CD14-positive monocyte (primary cell): Measurements from ENCODE around the gene ANKRD49. TPM values are rescaled to one million over a fixed set of nuclear protein-coding genes. Genes with fewer than 3 reads are reported as not detected.

Source experiments
- DNase-seq, 3 donors: peaks; one replicate each; pipeline ENCODE4 v3.0.0-alpha.2; 2011 to 2022
- H2AFZ ChIP-seq: 2 replicates; pipeline ENCODE4 v1.6.0; 2012; ENCODE audit warnings: mild to moderate bottlenecking, low read depth, low read length, inconsistent platforms; ENCODE audit not compliant: insufficient read depth, poor library complexity, severe bottlenecking
- H3K27ac ChIP-seq, 2 donors: 1 replicate in 1 of 2; 2 replicates in 1 of 2; pipeline ENCODE4 v1.5.1; 2012 to 2013; ENCODE audit warnings: low read length in 2 of 2, control low read depth in 1 of 2, inconsistent platforms in 1 of 2, low read depth in 1 of 2, mild to moderate bottlenecking in 1 of 2
- H3K27me3 ChIP-seq, 2 donors: one replicate each; pipeline versions ENCODE4 v1.6.0 to v1.6.1; 2011 to 2013; ENCODE audit warnings: low read length in 2 of 2; ENCODE audit not compliant: control insufficient read depth in 2 of 2, insufficient read depth in 2 of 2
- H3K36me3 ChIP-seq, 2 donors: replicated peaks in 1 of 2; 1 replicate in 1 of 2; 2 replicates in 1 of 2; pipeline versions ENCODE4 v1.5.1 to v1.6.1; 2012 to 2013; ENCODE audit warnings: low read length in 2 of 2, control low read depth in 1 of 2, inconsistent platforms in 1 of 2, mild to moderate bottlenecking in 1 of 2; ENCODE audit not compliant: insufficient read depth in 2 of 2, control insufficient read depth in 1 of 2
- H3K4me1 ChIP-seq, 2 donors: 1 replicate in 1 of 2; 2 replicates in 1 of 2; pipeline versions ENCODE4 v1.5.1 to v1.6.1; 2012 to 2013; ENCODE audit warnings: low read length in 2 of 2, control low read depth in 1 of 2, inconsistent platforms in 1 of 2, mild to moderate bottlenecking in 1 of 2, moderate library complexity in 1 of 2; ENCODE audit not compliant: insufficient read depth in 2 of 2, control insufficient read depth in 1 of 2
- H3K4me2 ChIP-seq: replicated peaks from 2 replicates; pipeline ENCODE3; 2012; ENCODE audit warnings: low read length, moderate library complexity, mild to moderate bottlenecking; ENCODE audit not compliant: poor library complexity, severe bottlenecking; ENCODE audit errors: extremely low read depth
- H3K4me3 ChIP-seq, 3 experiments: fragments of 200-600 bp in 1 of 3; sonication (generic) in 1 of 3; replicated peaks in 1 of 3; 1 replicate in 2 of 3; 2 replicates in 1 of 3; pipeline ENCODE4 v1.5.1; 2011 to 2013; ENCODE audit warnings: low read length in 3 of 3, mild to moderate bottlenecking in 3 of 3, control low read depth in 2 of 3, low read depth in 2 of 3, inconsistent platforms in 1 of 3, moderate library complexity in 1 of 3
- H3K79me2 ChIP-seq: 2 replicates; pipeline ENCODE4 v1.6.0; 2012; ENCODE audit warnings: mild to moderate bottlenecking, control low read depth, inconsistent platforms, low read length, moderate library complexity; ENCODE audit not compliant: insufficient read depth
- H3K9ac ChIP-seq: 2 replicates; pipeline ENCODE4 v1.6.0; 2017; ENCODE audit warnings: low read length, mild to moderate bottlenecking; ENCODE audit not compliant: insufficient read depth, poor library complexity, severe bottlenecking
- H3K9me3 ChIP-seq, 2 donors: replicated peaks in 1 of 2; 1 replicate in 1 of 2; 2 replicates in 1 of 2; pipeline versions ENCODE4 v1.5.1 to v1.6.1; 2012 to 2013; ENCODE audit warnings: low read length in 2 of 2, control low read depth in 1 of 2; ENCODE audit not compliant: control insufficient read depth in 1 of 2, insufficient read depth in 1 of 2
- H4K20me1 ChIP-seq: 2 replicates; pipeline ENCODE4 v1.6.0; 2012; ENCODE audit warnings: mild to moderate bottlenecking, low read length, control low read depth, moderate library complexity; ENCODE audit not compliant: insufficient read depth
- H3K27ac Mint-ChIP-seq, 7 donors: one replicate each; pipeline ENCODE4 v1.8.0; 2020; ENCODE audit warnings: mild to moderate bottlenecking in 7 of 7, mixed read lengths in 7 of 7, moderate library complexity in 6 of 7, inconsistent platforms in 2 of 7
- H3K27me3 Mint-ChIP-seq, 3 donors: one replicate each; pipeline ENCODE4 v1.8.0; 2021 to 2022; ENCODE audit warnings: low read depth in 3 of 3, mild to moderate bottlenecking in 3 of 3, mixed read lengths in 3 of 3, moderate library complexity in 3 of 3, inconsistent platforms in 1 of 3
- H3K36me3 Mint-ChIP-seq, 2 donors: one replicate each; pipeline ENCODE4 v1.8.0; 2020; ENCODE audit warnings: mixed read lengths in 2 of 2, inconsistent platforms in 1 of 2, mild to moderate bottlenecking in 1 of 2
- H3K4me1 Mint-ChIP-seq: one replicate; pipeline ENCODE4 v1.8.0; 2020; ENCODE audit warnings: mild to moderate bottlenecking, mixed read lengths
- H3K4me3 Mint-ChIP-seq, 2 donors: one replicate each; pipeline ENCODE4 v1.8.0; 2020; ENCODE audit warnings: mild to moderate bottlenecking in 2 of 2, mixed read lengths in 2 of 2, moderate library complexity in 1 of 2
- H3K9me3 Mint-ChIP-seq, 7 donors: one replicate each; pipeline ENCODE4 v1.8.0; 2020 to 2022; ENCODE audit warnings: mixed read lengths in 7 of 7, mild to moderate bottlenecking in 6 of 7, moderate library complexity in 6 of 7, inconsistent platforms in 2 of 7
- whole genome bisulfite sequencing: methylation state at CpG from one replicate; pipeline ENCODE4 v1.1.5; 2013; ENCODE audit warnings: missing lambda C conversion rate; ENCODE audit not compliant: insufficient coverage; 5-methylcytosine and 5-hydroxymethylcytosine counted together
- intact Hi-C, 2 donors: fragments of 100-400 bp; cut with micrococcal nuclease; formaldehyde crosslinking; loops; one replicate each; pipeline versions ENCODE4 v1.15.0 to v1.15.1; 2023
- polyA plus RNA-seq, 3 donors: library from polyadenylated mRNA; depleted of rRNA in 1 of 3; unstranded in 2 of 3; stranded (reverse) in 1 of 3; fragments of 300-500 nt in 2 of 3; fragments of >200 nt in 1 of 3; fragmentation: Illumina TruSeq in 2 of 3; gene quantifications; 1 replicate in 2 of 3; 2 replicates in 1 of 3; pipeline ENCODE4 v1.2.3, GENCODE V29; 2012 to 2021
- TF ChIP-seq, protein P1 (sequence below): fragments of 200-600 bp; IDR thresholded peaks from one replicate; pipeline ENCODE4 v1.8.0; 2022; ENCODE audit warnings: antibody characterized with exemption, mild to moderate bottlenecking

Gene ANKRD49
- polyA plus RNA-seq, 3 donors = 12.0 to 13.1 (median 12.8) TPM

DNA sequence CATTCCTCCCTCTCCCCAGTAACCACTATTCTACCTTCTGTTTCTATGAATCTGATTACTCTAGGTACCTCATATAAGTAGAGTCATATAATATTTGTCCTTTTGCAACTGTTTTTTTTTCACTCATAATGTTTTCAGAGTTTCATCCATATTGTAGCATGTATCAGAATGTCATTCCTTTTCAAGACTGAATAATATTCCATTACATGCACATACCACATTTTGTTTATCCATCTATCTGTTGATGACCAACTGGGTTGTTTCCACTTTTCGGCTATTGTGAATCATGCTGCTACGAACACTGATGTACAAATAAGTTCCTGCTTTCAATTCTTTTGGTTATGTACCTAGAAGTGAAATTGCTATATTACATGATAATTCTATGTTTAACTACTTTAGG is 40.8 kb upstream of the ANKRD49 start:
- intact Hi-C loops = no loop called here
- Mint-ChIP-seq H3K36me3 (peaks cover 38 to 47% of the 10 kb centered on the region in 2 donors), H3K27me3 (peaks cover 0 to 2% (median 0%) of the 10 kb centered on the region in 3 donors), H3K9me3 (peaks cover 0 to 3% (median 0%) of the 10 kb centered on the region in 7 donors), H3K4me1 (peaks cover 6% of the 10 kb centered on the region), H3K4me3 (no peak overlapping the region), H3K27ac (no peak overlapping the region)
- no peak overlapping the region for H3K9ac ChIP-seq
- H3K4me2 ChIP-seq = no peak overlapping the region
- DNase-seq = no peak
- H2AFZ ChIP-seq = no peak overlapping the region
- peaks cover 0 to 5% of the 10 kb centered on the region in 2 donors for H3K4me1 ChIP-seq
- H3K36me3 ChIP-seq = peaks cover 9 to 72% of the 10 kb centered on the region in 2 donors
- no peaks in the 10 kb centered on the region for H3K27me3 ChIP-seq
- no peaks in the 10 kb centered on the region for H4K20me1 ChIP-seq
- TF ChIP-seq, protein P1, sequence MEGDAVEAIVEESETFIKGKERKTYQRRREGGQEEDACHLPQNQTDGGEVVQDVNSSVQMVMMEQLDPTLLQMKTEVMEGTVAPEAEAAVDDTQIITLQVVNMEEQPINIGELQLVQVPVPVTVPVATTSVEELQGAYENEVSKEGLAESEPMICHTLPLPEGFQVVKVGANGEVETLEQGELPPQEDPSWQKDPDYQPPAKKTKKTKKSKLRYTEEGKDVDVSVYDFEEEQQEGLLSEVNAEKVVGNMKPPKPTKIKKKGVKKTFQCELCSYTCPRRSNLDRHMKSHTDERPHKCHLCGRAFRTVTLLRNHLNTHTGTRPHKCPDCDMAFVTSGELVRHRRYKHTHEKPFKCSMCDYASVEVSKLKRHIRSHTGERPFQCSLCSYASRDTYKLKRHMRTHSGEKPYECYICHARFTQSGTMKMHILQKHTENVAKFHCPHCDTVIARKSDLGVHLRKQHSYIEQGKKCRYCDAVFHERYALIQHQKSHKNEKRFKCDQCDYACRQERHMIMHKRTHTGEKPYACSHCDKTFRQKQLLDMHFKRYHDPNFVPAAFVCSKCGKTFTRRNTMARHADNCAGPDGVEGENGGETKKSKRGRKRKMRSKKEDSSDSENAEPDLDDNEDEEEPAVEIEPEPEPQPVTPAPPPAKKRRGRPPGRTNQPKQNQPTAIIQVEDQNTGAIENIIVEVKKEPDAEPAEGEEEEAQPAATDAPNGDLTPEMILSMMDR = no peak
- no peaks in the 10 kb centered on the region for H3K9me3 ChIP-seq
- no CpG with 5 or more reads among the region's 2 CpGs for WGBS
- H3K27ac ChIP-seq = no peak overlapping the region
- H3K79me2 ChIP-seq = no peaks in the 10 kb centered on the region
- H3K4me3 ChIP-seq = no peak overlapping the region

DNA sequence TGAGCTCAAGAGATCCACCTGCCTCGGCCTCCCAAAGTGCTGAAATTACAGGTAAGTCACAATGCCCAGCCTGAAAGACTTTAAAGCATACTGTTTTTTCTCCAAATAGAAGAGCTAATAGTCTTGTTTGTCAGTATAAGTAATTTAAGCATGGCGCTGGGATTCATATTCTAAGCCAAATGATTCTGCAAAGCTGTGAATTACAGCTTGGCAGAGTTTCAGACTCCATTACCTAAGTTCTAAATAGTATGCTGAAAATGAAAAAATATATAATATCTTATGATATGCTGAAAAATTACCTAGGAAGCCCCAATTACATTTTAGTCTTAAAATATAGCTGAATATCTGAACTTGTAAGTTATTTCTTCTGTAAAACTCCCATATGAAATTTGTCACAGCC is 39.5 kb upstream of the ANKRD49 start:
- Histone ChIP-seq H3K4me1 (peaks cover 0 to 5% of the 10 kb centered on the region in 2 donors), H3K4me2 (no peak overlapping the region), H3K79me2 (no peaks in the 10 kb centered on the region), H2AFZ (no peak overlapping the region), H4K20me1 (no peaks in the 10 kb centered on the region), H3K27me3 (no peaks in the 10 kb centered on the region), H3K9ac (no peak overlapping the region), H3K36me3 (peaks cover 14 to 73% of the 10 kb centered on the region in 2 donors), H3K9me3 (no peaks in the 10 kb centered on the region), H3K27ac (no peak overlapping the region), H3K4me3 (no peak overlapping the region)
- intact Hi-C loops = no loop called here
- TF ChIP-seq, protein P1 = no peak
- Mint-ChIP-seq H3K27me3 (peaks cover 0 to 2% (median 0%) of the 10 kb centered on the region in 3 donors), H3K9me3 (peaks cover 0 to 3% (median 0%) of the 10 kb centered on the region in 7 donors), H3K36me3 (peaks cover 32 to 45% of the 10 kb centered on the region in 2 donors), H3K4me3 (no peak overlapping the region), H3K27ac (no peak overlapping the region), H3K4me1 (peaks cover 5% of the 10 kb centered on the region)
- no CpG with 5 or more reads among the region's 2 CpGs for WGBS
- no peak for DNase-seq
